T-cell (primary cell): ENCODE measurements around the gene MYO15B. TPM values are rescaled to one million over a fixed set of nuclear protein-coding genes. Genes with fewer than 3 reads are reported as not detected.

ENCODE experiments used
- ATAC-seq, 4 experiments: fragments of 200-7000 bp in 3 of 4; fragments of 150-1000 bp in 1 of 4; cut with Tn5 transposase; replicated peaks in 1 of 4; 1 replicate in 3 of 4; 2 replicates in 1 of 4; pipeline ENCODE4 v1.10.0; 2021; ENCODE audit warnings: moderate library complexity in 3 of 4, mild to moderate bottlenecking in 2 of 4, moderate number of reproducible peaks in 1 of 4
- CTCF ChIA-PET, 2 donors: fragments of 300-600 bp; sonication (Branson Sonifier 250); formaldehyde crosslinking; loops; one replicate each; lab custom pipeline; 2022; ENCODE audit warnings: antibody characterized with exemption in 2 of 2; lab: Charles Lee
- POLR2A ChIA-PET, 2 donors: fragments of 300-600 bp; sonication (Branson Sonifier 250); formaldehyde crosslinking; loops; one replicate each; lab custom pipeline; 2022; ENCODE audit warnings: antibody characterized with exemption in 2 of 2; lab: Charles Lee
- DNase-seq, 35 experiments: peaks; one replicate each; pipeline versions ENCODE4 v3.0.0 to v3.0.0-alpha.2; 2013 to 2023
- H3K27ac ChIP-seq: one replicate; pipeline ENCODE4 v1.5.1; 2013; ENCODE audit warnings: low read length
- H3K27me3 ChIP-seq, 2 experiments: replicated peaks in 1 of 2; 1 replicate in 1 of 2; 2 replicates in 1 of 2; pipeline versions ENCODE4 v1.6.1 to v1.7.0; 2013; ENCODE audit warnings: low read length in 1 of 2, mixed read lengths in 1 of 2; ENCODE audit not compliant: control insufficient read depth in 2 of 2, insufficient read depth in 2 of 2; ENCODE audit errors: extremely low read depth in 1 of 2
- H3K36me3 ChIP-seq, 2 donors: 1 replicate in 1 of 2; 2 replicates in 1 of 2; pipeline versions ENCODE4 v1.6.1 to v1.7.0; 2013; ENCODE audit warnings: low read length in 1 of 2; ENCODE audit not compliant: control insufficient read depth in 2 of 2, insufficient read depth in 1 of 2; ENCODE audit errors: extremely low read depth in 1 of 2
- H3K4me1 ChIP-seq, 2 experiments: 1 replicate in 1 of 2; 2 replicates in 1 of 2; pipeline versions ENCODE4 v1.6.1 to v1.7.0; 2013; ENCODE audit warnings: low read length in 2 of 2, mixed read lengths in 1 of 2; ENCODE audit not compliant: insufficient read depth in 2 of 2, control insufficient read depth in 1 of 2; ENCODE audit errors: extremely low read depth in 1 of 2
- H3K4me3 ChIP-seq, 2 donors: 1 replicate in 1 of 2; 2 replicates in 1 of 2; pipeline versions ENCODE4 v1.5.1 to v1.7.0; 2013; ENCODE audit warnings: mild to moderate bottlenecking in 2 of 2, low read length in 1 of 2, moderate library complexity in 1 of 2; ENCODE audit not compliant: control insufficient read depth in 1 of 2; ENCODE audit errors: extremely low read depth in 1 of 2
- H3K9me3 ChIP-seq: 2 replicates; pipeline ENCODE4 v1.7.0; 2013
- H3K27ac Mint-ChIP-seq, 2 donors: one replicate each; pipeline ENCODE4 v1.8.0; 2020 to 2021; ENCODE audit warnings: mild to moderate bottlenecking in 2 of 2, mixed read lengths in 2 of 2
- H3K27me3 Mint-ChIP-seq, 2 donors: one replicate each; pipeline ENCODE4 v1.8.0; 2021 to 2022; ENCODE audit warnings: mixed read lengths in 2 of 2
- H3K36me3 Mint-ChIP-seq: one replicate; pipeline ENCODE4 v1.8.0; 2021; ENCODE audit warnings: mixed read lengths
- H3K4me1 Mint-ChIP-seq, 3 donors: one replicate each; pipeline ENCODE4 v1.8.0; 2020 to 2022; ENCODE audit warnings: mixed read lengths in 3 of 3, mild to moderate bottlenecking in 1 of 3
- H3K4me3 Mint-ChIP-seq, 3 donors: one replicate each; pipeline ENCODE4 v1.8.0; 2020 to 2022; ENCODE audit warnings: mild to moderate bottlenecking in 3 of 3, mixed read lengths in 3 of 3, moderate library complexity in 3 of 3
- H3K9me3 Mint-ChIP-seq, 3 donors: one replicate each; pipeline ENCODE4 v1.8.0; 2020 to 2022; ENCODE audit warnings: mixed read lengths in 3 of 3
- WGBS: methylation state at CpG from one replicate; pipeline ENCODE4 v1.1.5; 2013; ENCODE audit warnings: missing lambda C conversion rate; ENCODE audit not compliant: insufficient coverage; 5-methylcytosine and 5-hydroxymethylcytosine counted together
- total RNA-seq, 35 experiments: library from RNA in 6 of 35; stranded (reverse) in 6 of 35; fragments of 120-200 nt in 1 of 35; gene quantifications; one replicate each; pipeline versions ENCODE4 v1.2.1 to v1.2.4 and lab custom pipeline; 2013 to 2026

MYO15B gene
- total RNA-seq, 5 donors from 2014 or later (not counting 1 experiment from before 2014, with no cell fraction given): 171 to 382 (median 273) TPM

DNA sequence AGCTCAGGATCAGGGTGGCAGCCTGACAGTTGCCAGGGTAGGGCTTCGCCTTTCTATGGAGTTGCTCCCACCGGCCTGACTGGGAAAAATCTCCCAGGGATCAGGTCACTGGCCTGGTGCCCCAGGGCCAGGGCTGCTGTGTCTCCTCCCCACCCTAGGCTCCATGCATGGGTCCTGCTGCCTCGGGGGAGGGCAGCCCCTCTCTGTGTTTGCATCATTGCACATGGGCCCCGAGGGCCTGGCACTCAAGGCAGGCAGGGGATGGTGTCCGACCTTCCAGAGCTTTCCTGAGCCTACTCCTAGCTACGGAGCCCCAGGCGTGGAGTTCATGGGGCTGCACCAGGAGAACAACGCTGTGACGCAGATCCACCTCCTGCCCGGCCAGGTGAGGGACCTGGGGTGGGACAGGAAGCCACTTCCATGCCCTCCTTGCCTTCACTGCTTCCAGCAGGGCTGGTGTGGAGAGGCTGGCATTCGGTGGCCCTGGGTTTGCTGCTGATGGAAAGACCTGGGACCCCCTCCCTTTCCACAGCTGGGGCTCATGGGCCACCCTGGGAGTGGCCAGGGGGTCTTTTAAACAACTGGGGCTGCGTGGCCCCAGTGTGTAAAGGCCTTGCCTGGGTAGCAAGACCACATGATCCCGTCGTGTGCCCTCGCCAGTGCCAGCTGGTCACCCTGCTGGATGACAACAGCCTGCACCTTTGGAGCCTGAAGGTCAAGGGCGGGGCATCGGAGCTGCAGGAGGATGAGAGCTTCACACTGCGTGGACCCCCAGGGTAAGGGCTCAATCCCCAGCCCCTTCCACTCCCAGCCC, 29.5 kb upstream of the MYO15B start:
- Histone ChIP-seq H3K27me3 (no peaks in the 10 kb centered on the region), H3K27ac (no peak overlapping the region), H3K4me1 (no peaks in the 10 kb centered on the region), H3K36me3 (peaks cover 4 to 31% of the 10 kb centered on the region in 2 donors), H3K4me3 (no peak overlapping the region), H3K9me3 (no peaks in the 10 kb centered on the region)
- H3K27ac Mint-ChIP-seq: no peak overlapping the region
- 94% methylated on average over 17 of the region's 18 CpGs for WGBS
- DNase-seq: no peak
- H3K27me3 Mint-ChIP-seq: no peaks in the 10 kb centered on the region
- peaks cover 0 to 4% (median 0%) of the 10 kb centered on the region in 3 donors for H3K4me1 Mint-ChIP-seq
- peaks cover 15% of the 10 kb centered on the region for H3K36me3 Mint-ChIP-seq
- ChIA-PET CTCF (no interaction called here), POLR2A (no interaction called here)
- H3K9me3 Mint-ChIP-seq: no peaks in the 10 kb centered on the region
- no peak overlapping the region for H3K4me3 Mint-ChIP-seq
- no peak for ATAC-seq

GRCh38 chr17:75558666-75559530, 28.7 kb upstream of the MYO15B start:
- ChIA-PET CTCF (no interaction called here), POLR2A (no interaction called here)
- Histone ChIP-seq H3K36me3 (peaks cover 7 to 39% of the 10 kb centered on the region in 2 donors), H3K9me3 (no peaks in the 10 kb centered on the region), H3K27me3 (no peaks in the 10 kb centered on the region), H3K4me3 (no peak overlapping the region), H3K4me1 (no peaks in the 10 kb centered on the region), H3K27ac (no peak overlapping the region)
- 97% methylated on average over 23 of the region's 38 CpGs for WGBS
- H3K9me3 Mint-ChIP-seq: no peaks in the 10 kb centered on the region
- H3K36me3 Mint-ChIP-seq: peaks cover 15% of the 10 kb centered on the region
- peak in 1 of 4 experiments; percentile 74 for ATAC-seq
- no peak overlapping the region for H3K27ac Mint-ChIP-seq
- no peak overlapping the region for H3K4me3 Mint-ChIP-seq
- H3K27me3 Mint-ChIP-seq: no peaks in the 10 kb centered on the region
- DNase-seq: no peak
- H3K4me1 Mint-ChIP-seq: peaks cover 0 to 4% (median 0%) of the 10 kb centered on the region in 3 donors

GRCh38 chr17:75559958-75560533, 27.6 kb upstream of the MYO15B start:
- Mint-ChIP-seq H3K36me3 (peaks cover 18% of the 10 kb centered on the region), H3K4me3 (no peak overlapping the region), H3K27me3 (no peaks in the 10 kb centered on the region), H3K27ac (no peak overlapping the region), H3K4me1 (peaks cover 0 to 4% (median 0%) of the 10 kb centered on the region in 3 donors), H3K9me3 (no peaks in the 10 kb centered on the region)
- H3K9me3 ChIP-seq: no peaks in the 10 kb centered on the region
- POLR2A ChIA-PET: no interaction called here
- no peak for DNase-seq
- no peak overlapping the region for H3K27ac ChIP-seq
- H3K36me3 ChIP-seq: peaks cover 8 to 50% of the 10 kb centered on the region in 2 donors
- CTCF ChIA-PET: interaction anchor here (0.7 to 1.1 kb wide), 2 partner anchors 82 to 369 kb away, joined by 4 to 7 read pairs; no protein-coding TSS in a partner anchor
- no peaks in the 10 kb centered on the region for H3K4me1 ChIP-seq
- no peak for ATAC-seq
- 96% methylated on average over 6 of the region's 9 CpGs for WGBS
- H3K27me3 ChIP-seq: no peaks in the 10 kb centered on the region
- H3K4me3 ChIP-seq: no peak overlapping the region

DNA sequence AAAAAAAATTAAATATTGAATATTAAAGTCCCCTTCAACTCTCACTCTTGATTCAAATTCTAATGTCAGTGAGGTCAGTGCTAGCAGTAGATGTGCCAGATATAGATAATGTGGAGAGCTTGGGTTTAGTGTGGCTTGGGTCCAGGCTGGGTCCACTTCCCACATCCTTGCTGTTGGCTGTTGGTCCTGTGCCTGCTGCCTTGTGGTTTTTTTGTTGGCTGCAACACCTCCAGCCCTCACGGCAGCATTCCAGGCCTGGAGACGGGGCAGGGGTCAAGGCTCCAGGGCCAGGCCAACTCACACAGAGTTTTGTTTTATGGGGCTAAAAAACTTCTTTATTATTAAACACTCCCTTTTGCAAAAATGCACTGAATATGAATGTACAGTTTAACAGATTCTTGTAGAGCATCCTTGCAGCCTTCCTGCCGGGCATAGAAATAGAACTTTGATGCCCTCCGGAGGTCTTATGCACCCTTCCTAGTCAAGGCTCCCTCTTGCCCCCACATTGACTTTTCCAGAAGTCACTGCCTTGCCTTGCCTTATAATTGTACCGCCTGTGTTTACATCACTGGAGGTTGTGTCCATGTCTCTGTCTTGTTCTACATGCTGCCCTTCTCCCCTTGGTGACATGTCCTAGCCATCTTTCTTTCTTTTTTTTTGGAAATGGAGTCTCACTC, 25.5 kb upstream of the MYO15B start:
- peak in 1 of 35 experiments; percentile 17 for DNase-seq
- H3K27me3 Mint-ChIP-seq: no peaks in the 10 kb centered on the region
- Histone ChIP-seq H3K4me3 (no peak overlapping the region), H3K4me1 (no peaks in the 10 kb centered on the region), H3K27me3 (no peaks in the 10 kb centered on the region), H3K27ac (no peak overlapping the region), H3K9me3 (no peaks in the 10 kb centered on the region), H3K36me3 (peaks cover 10 to 61% of the 10 kb centered on the region in 2 donors)
- ChIA-PET CTCF (no interaction called here), POLR2A (no interaction called here)
- no peak overlapping the region for H3K27ac Mint-ChIP-seq
- H3K4me1 Mint-ChIP-seq: peaks cover 0 to 4% (median 0%) of the 10 kb centered on the region in 3 donors
- peaks cover 32% of the 10 kb centered on the region for H3K36me3 Mint-ChIP-seq
- WGBS: 89% methylated on average over 3 of the region's 5 CpGs
- H3K4me3 Mint-ChIP-seq: no peak overlapping the region
- ATAC-seq: no peak
- H3K9me3 Mint-ChIP-seq: no peaks in the 10 kb centered on the region

GRCh38 chr17:75563063-75563758, 24.4 kb upstream of the MYO15B start:
- H3K36me3 Mint-ChIP-seq: peaks cover 32% of the 10 kb centered on the region
- WGBS: 96% methylated on average over 25 of the region's 28 CpGs
- H3K9me3 Mint-ChIP-seq: no peaks in the 10 kb centered on the region
- H3K27ac Mint-ChIP-seq: no peak overlapping the region
- no peak overlapping the region for H3K27ac ChIP-seq
- no peaks in the 10 kb centered on the region for H3K4me1 ChIP-seq
- ATAC-seq: no peak
- H3K9me3 ChIP-seq: no peaks in the 10 kb centered on the region
- no peak overlapping the region for H3K4me3 Mint-ChIP-seq
- no peak for DNase-seq
- POLR2A ChIA-PET: no interaction called here
- CTCF ChIA-PET: no interaction called here
- no peaks in the 10 kb centered on the region for H3K27me3 Mint-ChIP-seq
- no peak overlapping the region for H3K4me3 ChIP-seq
- no peaks in the 10 kb centered on the region for H3K27me3 ChIP-seq
- peaks cover 12 to 60% of the 10 kb centered on the region in 2 donors for H3K36me3 ChIP-seq
- peaks cover 0 to 4% (median 0%) of the 10 kb centered on the region in 3 donors for H3K4me1 Mint-ChIP-seq
